GM18907 (cell line): ENCODE results near the gene LYPD6B.
"Not testable (repeated sequence)": the region's sequence is repeated elsewhere in the genome, so short reads cannot be mapped to it uniquely, and the experiment has no call there.

Source experiments
- ATAC-seq: cut with Tn5 transposase; IDR thresholded peaks from one replicate; pipeline ENCODE4 v1.9.1; 2021; ENCODE audit warnings: mild to moderate bottlenecking, moderate library complexity; ENCODE audit not compliant: unreplicated experiment

Gene LYPD6B

GRCh38 chr2:149256877-149257276 is 218.4 kb downstream of the LYPD6B start:
- not testable (repeated sequence) for ATAC-seq

- no peak for ATAC-seq
These were observed 220.0 kb downstream of the LYPD6B start for GRCh38 chr2:149258531-149258930.

- no peak for ATAC-seq
These were observed 220.6 kb downstream of the LYPD6B start for GRCh38 chr2:149259136-149259535.

- no peak for ATAC-seq
These were observed 223.2 kb downstream of the LYPD6B start for GRCh38 chr2:149261692-149262091.
